Stimulated activated CD4-positive, alpha-beta T cell treated with anti-CD3 and anti-CD28 coated beads, Interleukin-4, amount 100 ng/mL, for 24 hours (primary cell): ENCODE data around the gene DNM2.

Experiments
- DNase-seq: peaks from one replicate; pipeline ENCODE4 v3.0.0-alpha.2; 2020

The DNM2 gene

DNA sequence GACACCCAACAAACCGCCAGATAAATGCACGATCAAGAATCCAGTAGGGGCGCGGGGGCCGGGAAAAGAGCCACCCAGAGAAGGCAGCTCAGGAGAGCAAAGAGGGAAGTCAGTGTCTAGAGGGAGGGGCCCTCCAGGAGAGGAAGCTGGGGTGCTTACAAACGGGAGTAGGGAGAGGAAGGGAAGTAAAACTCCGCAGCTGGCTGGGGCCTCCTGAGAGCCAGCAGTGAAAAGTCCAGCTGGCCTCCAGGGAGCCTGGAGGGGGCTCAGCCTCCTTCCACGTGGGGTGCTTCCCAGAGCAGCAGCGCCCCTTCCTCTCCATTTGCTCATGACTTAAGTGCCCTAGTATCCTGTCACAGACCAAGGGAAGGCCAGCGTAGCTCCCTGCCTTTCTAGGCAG lies 66.4 kb downstream of the DNM2 start:
- no peak for DNase-seq

DNA sequence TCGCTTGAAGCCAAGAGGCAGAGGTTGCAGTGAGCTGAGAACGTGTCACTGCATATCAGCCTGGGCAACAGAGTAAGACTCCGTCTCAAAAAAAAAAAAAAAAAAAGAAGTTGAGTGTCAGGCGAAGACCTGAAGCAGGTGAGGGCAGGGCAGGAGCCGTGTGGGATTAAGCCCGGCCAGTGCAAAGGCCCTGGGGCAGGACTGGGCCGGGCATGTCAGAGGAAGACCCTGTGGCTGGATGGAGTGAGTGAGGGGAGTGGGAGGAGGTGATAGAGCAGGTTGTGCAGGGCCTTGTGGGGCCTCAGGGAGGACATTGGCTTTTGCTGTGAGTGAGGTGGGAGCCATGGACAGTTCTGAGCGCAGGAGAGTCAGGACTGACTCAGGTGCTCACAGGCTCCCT lies 70.3 kb downstream of the DNM2 start:
- no peak for DNase-seq

DNA sequence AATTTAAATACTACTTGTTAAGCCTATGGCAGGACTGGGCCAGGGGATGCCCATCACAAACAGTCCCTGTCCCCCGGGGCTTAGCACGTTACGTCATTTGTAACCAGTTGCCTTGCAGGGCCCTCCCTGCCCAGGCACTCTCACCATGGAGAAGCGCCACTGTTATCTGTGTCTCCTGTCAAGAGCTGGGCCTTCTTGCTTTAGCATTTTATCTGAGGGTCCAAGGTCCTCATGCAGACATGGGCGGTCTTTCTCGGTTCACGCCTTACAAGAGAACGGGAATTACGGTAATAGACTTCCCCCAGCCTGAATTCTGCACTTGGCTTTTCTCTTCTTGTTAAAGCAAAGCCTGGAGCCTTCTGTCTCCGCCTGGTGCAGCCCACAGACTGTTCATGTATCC lies 72.0 kb downstream of the DNM2 start:
- DNase-seq, result no peak

DNA sequence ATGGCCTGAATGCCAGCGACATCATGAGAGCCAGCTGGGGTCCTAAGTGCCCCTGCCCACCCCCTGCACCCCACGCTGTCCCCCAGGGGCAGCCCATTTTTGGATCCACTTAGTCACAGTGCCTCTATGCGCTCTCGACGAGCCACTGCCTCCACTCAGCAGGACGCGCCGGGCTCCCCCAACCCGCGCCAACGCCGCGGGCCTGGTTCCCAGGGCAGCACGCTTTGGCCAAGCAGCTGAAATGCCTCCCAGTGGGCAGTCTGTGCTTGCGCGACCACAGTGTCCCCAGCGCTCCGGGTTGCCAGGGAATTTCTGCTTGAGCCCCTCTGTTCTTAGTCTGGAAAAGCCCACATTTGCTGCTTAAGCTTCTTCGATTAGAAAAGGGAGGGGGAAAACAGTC lies 78.8 kb downstream of the DNM2 start:
- no peak for DNase-seq

DNA sequence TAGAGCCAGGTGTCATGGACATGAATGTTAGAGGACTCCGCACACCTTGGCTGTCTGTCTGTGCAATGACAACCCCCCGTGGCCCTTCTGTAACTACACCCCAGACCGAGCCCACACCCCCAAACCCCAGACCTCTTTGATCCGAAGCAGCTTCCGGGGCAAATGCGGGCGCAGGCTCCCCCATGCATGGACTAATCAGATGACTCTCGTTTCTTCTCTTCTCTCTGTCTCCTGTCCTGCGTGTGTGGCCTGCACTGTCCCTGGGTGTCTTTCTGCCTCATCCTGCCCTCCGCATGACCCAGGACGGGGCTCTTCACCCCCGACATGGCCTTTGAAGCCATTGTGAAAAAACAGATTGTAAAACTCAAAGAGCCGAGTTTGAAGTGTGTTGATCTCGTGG lies 79.2 kb downstream of the DNM2 start:
- DNase-seq, result peak; percentile 26

DNA sequence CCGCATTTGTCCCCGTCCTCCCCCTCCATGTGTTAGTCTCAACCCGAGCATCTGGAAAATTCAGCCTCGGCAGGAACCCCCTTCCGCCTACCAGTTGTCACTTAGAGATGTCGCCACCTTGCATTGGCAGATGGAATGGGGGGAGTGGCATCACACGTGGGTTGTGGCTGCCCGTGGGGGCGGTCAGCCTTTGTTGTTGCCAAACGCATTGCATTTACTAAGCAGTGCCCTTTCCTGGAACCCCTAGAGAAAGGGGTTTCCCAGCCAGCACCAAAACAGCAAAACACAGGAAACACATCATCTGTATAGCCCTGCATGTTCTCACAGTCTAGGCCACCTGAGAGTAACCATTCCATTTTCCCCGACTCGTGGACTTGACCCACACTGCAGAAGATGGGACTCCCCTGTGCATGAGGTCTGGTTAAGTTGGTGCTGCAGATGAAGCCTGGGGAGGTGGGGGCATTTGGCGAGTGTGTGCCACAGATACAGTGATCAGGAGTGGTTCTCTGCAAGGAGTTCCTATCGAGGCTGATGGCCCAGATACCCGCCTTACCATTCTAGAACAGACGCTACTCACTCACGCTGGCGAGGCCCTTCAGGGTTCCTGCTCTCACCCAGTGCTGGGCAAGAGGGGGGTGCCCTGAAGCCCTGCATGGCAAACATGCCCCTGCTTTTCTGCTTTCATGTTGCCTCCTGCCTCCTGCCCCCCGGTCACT lies 79.8 kb downstream of the DNM2 start:
- peak; percentile 90 for DNase-seq

GRCh38 chr19:10800488-10800887 lies 82.6 kb downstream of the DNM2 start:
- DNase-seq, result no peak

- no peak for DNase-seq
These were observed 84.6 kb downstream of the DNM2 start for GRCh38 chr19:10802479-10802878.

GRCh38 chr19:10803252-10803651 lies 85.4 kb downstream of the DNM2 start:
- no peak for DNase-seq

GRCh38 chr19:10805065-10805757 lies 87.3 kb downstream of the DNM2 start:
- no peak for DNase-seq

GRCh38 chr19:10805758-10806247 lies 87.9 kb downstream of the DNM2 start:
- no peak for DNase-seq

- DNase-seq, result peak; percentile 24
These were observed 91.2 kb downstream of the DNM2 start for GRCh38 chr19:10808937-10809649.

GRCh38 chr19:10809651-10810285 lies 91.9 kb downstream of the DNM2 start:
- DNase-seq, result no peak

DNA sequence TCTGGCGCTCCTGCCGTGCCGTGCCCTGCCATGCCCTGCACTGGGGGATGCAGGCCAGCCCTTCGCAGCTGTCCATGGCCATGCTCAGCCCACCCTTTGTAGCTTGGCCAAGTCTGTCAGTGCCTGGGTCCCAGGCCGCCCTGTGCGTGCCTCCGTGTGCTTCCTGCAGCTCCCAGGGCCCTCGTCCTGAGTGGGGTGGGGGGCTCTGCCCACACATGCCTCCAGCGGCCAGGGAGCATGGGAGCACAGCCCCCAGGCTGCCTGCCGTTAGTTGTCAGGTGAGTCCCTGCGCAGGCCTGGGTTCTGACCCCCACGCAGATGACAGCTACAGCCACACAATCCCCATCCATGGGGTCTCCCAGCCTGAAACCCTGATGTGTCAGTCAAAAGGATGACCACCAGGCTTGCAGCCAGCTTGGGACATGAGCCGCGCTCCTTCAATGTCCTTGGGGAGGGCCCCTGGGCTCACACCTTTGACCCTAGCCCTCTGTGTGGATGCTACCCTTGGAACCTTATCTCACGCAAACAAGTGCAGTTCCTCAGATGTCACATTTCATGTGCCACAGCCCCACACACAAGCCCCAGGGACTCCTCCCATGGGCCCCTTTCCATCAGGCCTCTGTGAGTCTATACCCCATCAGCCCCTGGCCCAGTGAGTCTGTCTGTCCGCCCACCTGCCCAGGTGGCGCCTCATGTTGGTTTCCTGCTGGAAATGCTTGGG lies 93.7 kb downstream of the DNM2 start:
- DNase-seq, result no peak

GRCh38 chr19:10812196-10812595 lies 94.3 kb downstream of the DNM2 start:
- DNase-seq, result no peak

DNA sequence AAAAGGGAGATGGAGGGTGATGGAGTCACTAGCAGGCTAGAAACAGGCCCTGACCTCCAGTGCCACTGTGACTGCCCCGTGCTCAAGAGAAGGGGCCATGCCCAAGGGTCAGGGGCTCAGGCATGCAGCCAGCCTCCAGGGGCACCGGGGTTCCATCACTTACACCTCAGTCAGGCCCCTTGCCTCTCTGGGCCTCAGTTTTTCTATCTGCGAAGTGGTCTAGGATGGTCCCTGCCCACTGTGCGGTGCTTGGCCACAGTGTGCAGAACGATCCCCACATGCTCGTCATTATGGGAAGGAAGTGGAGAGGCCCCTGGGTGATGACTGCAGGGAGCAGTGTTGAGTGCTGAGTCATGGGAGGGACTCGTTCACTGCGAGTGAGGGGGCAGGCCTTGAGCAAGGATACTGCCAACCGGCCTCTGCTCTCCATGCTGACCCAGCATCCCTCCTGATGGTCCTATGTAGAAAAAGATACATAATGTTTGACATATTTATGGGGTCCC lies 95.1 kb downstream of the DNM2 start:
- peak; percentile 39 for DNase-seq

DNA sequence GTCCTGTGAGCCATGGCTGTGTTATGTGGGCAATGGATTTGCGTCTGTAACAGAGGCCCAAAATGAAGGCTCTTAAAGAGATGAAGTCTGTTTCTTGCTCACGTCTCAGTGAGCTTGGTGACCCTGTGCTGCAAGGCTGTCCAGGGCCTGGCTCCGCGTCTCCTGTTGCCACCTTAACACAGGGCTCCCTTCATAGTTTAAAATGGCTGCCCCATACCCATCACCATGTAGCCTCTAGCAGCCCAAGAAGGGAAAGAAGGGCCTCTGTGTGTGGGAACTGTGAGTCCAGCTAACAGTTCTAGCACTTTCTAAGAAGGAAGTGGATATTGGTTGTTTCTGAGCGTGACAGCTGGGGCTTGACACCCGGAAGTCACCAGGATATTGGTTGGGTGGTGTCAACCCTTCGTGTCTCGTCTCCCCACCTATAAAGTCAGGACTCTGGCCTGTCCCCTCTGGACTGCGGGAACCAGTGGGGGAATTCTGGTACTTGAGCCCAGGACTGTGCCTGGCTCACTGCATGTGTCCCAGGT lies 97.2 kb downstream of the DNM2 start:
- DNase-seq, result no peak

GRCh38 chr19:10815969-10816644 lies 98.2 kb downstream of the DNM2 start:
- DNase-seq, result no peak

DNA sequence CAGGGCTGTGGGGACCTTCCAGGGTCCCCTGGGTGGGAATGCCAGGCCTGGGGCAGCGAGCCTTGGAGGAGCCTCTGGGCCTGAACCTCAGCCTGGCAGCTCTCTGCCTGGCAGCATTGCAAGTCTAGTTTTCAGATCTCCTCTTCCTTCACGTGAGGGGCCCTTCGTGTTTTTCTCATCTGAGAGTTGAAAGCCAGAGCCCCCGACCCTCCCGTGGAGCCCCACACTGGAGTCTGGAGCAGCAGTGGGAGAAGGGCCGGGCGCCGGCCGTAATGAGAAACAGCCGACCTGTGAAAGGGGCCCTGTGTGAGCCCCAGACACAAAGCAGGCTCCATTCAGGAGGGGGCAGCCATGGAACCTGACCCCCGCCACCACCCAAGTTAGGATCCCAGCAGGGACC lies 98.8 kb downstream of the DNM2 start:
- no peak for DNase-seq

GRCh38 chr19:10817291-10818038 lies 99.6 kb downstream of the DNM2 start:
- no peak for DNase-seq
